Measurements from ENCODE around the gene OR10H5.
"Not testable (repeated sequence)": the region's sequence is repeated elsewhere in the genome, so short reads cannot be mapped to it uniquely, and the experiment has no call there.

The OR10H5 gene

DNA sequence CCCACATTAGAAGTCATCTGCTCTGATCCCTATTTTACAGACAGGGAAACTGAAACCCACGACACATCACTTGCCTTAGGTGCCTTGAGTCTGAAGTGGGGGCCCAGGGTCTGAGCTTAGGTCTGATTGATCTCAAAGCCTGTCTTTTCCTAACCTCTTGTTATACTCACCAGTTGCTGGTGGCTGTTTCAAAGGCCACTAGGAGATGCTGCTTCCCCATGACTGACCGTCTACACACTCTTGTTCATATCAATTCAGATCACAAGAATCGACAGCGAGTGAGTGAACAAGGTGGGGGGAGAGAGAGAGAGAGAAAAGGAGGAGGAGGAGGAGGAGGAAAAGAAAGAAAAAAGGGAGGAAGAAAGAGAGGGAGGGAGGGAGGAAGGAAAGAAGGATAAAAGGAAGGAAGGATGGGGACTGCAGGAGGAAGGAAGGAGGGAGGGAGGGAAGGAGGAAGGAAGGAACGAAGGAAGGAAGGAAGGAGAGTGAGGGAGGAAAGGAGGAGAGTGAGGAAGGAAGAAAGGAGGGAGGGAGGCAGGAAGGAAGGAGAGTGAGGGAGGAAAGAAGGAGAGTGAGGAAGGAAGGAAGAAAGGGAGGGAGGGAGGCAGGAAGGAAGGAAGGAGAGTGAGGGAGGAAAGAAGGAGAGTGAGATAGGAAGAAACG is 24.7 kb downstream of the OR10H5 start:
- peak in 1 of 2 donors; percentile 16 for DNase-seq (ENCODE audit: low read depth in 2 of 2)

DNA sequence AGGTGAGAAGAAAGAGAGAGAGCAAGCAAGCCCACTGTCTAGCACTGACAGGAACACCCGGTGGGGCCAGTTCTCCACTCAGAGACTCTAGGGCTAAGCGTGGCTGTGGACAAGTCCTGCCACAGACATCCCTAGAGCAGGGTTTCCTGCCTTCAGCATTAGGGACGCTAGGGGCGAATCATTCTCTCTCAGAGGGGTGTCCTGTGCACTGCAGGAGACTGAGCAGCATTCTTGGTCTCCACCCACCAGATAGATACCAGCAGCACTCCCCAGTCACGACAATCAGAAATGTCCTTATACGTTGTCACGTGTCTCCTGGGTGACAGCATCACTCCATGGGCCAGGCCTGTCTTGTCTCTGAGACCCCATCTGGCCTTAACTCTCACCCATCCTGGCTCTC is 26.5 kb downstream of the OR10H5 start:
- no peak for DNase-seq (ENCODE audit: low read depth in 2 of 2)

DNA sequence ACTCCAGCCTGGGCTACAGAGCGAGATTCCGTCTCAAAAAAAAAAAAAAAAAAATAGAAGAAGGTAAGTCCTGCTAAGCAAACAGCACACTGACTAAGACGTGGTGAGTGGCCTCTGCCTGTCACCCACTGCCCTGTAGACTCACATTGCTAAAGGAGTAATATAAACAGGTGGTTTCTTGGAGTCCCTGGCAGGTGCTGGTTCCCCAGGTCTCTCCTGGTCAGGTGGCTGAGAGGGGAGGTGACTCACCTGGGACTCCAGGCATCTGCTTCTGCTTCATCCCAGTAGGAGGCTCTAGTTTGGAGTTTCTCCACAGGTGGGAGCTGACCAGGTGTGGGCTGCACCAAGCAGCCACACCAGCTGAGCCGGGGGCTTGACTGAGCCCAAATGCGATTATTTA is 27.8 kb downstream of the OR10H5 start, which contains the start of gene OR10H1:
OR10H1 (minus strand) TSS at position 359 of the 400 bp plus-strand sequence. CDS start 7,627 bp downstream, outside the sequence.
- DNase-seq (ENCODE audit: low read depth in 2 of 2), result no peak

DNA sequence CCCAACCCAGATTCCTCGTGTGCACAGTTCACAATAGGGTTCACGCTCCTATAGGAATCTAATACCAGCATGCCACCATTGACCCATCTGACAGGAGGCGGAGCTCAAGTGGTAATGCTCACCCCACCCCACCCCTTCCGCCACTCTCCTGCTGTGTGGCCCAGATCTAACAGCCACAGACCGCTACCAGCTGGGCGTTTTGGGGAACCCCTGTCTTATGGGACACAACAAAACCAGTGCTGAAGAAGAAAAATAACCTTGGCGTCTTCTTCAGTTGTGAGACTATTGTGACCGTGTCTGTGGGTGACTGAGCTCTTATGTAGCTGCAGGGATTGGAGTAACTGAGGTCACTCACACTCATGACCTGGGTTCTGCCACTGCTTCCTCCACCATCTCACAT is 33.2 kb downstream of the OR10H5 start:
- no peak for DNase-seq (ENCODE audit: low read depth in 2 of 2)

DNA sequence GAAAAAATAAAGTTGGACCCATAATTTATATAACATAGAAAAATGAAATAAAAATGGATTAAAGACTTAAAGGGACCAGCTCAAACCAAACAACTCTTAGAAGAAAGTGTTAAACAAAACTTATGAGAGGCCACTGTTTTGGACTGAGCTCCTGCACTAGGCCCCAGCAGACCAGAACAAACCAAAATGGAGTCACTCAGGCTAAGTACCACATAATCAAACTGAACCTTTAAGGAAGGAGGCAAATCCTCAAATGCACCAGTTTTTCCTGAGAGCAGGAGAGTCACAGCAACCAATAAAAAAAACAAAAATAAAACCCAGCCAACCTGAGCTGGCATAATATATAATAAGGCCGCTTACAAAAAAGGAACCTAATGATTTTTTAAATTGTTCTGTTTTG is 38.3 kb downstream of the OR10H5 start:
- no peak for DNase-seq (ENCODE audit: low read depth in 2 of 2)

DNA sequence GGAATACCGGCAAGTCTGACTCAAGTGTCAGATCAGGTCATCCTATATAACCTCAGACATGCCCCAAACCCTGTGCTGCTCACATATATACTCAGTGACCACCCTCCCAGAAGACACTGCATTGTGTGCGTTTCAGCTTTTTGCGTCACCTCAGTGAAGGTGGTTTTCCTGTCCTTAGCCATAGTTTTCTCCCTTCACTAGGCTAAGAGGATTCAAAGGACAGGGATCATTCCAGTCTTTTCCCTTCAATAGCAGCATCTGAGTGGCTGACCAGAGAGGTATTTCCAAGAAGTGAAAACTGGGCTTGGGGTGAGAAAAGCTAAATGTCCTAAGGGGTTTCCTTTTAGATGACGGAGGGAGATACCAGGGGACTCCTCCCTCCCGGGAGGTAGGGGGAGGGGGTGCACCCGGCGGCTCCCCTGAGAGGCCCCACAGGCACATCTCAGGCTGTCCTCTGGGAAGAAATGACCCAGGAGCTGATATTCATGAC is 40.7 kb downstream of the OR10H5 start:
- DNase-seq (ENCODE audit: low read depth in 2 of 2), result no peak

DNA sequence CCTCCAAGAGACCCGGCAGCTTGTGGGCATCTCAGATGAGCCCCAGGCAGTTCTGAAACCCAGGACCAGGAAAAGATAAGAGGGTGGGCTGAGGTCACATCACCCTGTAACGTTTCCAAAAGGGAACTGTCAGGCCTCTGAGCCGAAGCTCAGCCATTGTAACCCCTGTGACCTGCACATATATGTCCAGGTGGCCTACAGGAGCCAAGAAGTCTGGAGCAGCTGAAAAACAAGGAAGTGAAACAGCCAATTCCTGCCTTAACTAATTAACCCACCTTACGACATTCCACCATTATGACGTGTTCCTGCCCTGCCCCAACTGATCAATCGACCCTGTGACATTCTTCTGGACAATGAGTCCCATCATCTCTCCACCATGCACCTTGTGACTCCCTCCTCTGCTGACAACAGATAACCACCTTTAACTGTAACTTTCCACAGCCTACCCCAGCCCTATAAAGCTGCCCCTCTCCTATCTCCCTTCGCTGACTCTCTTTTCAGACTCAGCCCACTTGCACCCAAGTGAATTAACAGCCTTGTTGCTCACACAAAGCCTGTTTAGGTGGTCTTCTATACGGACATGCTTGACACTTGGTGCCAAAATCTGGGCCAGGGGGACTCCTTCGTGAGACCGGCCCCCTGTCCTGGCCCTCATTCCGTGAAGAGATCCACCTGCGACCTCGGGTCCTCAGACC is 41.3 kb downstream of the OR10H5 start:
- DNase-seq (ENCODE audit: low read depth in 2 of 2), result not testable (repeated sequence)

DNA sequence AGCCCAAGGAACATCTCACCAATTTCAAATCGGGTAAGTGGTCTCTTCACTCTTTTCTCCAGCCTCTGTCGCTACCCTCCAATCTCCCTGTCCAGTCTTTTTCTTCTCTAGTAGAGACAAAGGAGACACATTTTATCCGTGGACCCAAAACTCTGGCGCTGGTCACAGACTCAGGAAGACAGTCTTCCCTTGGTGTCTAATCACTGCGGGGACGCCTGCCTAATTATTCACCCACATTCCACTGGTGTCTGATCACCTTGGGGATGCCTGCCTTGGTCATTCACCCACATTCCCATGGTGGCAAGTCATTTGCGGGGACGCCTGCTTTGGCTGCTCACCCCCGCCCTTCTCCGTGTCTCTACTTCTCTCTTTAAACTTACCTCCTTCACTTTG is 41.8 kb downstream of the OR10H5 start:
- DNase-seq (ENCODE audit: low read depth in 2 of 2), result no peak

DNA sequence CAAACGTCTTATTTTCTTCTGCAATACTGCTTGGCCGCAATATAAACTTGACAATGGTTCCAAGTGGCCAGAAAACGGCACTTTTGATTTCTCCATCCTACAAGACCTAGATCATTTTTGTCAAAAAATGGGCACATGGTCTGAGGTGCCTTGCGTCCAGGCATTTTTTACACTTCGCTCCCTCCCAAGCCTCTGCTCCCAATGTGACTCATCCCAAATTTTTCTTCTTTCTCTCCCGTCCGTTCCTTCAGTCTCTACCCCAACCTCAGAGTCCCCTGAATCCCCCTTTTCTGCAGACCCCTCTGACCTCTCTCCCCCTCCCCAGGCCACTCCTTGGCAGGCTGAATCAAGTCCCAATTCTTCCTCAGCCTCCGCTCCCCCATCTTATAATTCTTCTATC is 42.3 kb downstream of the OR10H5 start:
- no peak for DNase-seq (ENCODE audit: low read depth in 2 of 2)

DNA sequence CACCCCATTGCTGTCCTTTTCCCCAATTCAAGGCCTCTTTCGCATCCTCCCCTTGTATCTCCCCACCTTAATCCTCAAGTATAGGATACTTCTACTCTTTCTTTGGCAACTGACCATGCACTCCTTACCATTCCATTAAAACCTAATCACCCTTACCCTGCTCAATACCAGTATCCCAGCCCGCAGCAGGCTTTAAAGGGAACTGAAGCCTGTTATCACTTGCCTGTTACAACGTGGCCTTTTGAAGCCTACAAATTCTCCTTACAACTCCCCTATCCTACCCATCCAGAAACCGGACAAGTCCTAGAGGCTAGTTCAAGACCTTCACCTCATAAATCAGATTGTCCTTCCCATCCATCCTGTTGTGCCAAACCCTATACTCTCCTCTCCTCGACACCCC is 44.2 kb downstream of the OR10H5 start:
- no peak for DNase-seq (ENCODE audit: low read depth in 2 of 2)

DNA sequence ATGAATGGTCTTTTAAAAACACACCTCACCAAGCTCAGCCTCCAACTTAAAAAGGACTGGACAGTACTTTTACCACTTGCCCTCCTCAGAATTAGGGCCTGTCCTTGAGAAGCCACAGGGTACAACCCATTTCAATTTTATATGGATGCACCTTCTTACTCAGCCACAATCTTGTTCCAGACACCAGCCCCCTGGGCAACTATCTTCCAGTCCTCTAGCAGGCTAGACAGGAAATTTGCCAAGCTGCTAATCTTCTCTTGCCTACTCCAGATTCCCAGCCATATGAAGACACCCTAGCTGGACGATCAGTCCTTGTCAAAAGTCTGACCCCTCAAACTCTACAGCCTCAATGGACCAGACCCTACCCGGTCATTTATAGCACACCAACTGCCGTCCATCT is 46.8 kb downstream of the OR10H5 start:
- DNase-seq (ENCODE audit: low read depth in 2 of 2), result not testable (repeated sequence)

DNA sequence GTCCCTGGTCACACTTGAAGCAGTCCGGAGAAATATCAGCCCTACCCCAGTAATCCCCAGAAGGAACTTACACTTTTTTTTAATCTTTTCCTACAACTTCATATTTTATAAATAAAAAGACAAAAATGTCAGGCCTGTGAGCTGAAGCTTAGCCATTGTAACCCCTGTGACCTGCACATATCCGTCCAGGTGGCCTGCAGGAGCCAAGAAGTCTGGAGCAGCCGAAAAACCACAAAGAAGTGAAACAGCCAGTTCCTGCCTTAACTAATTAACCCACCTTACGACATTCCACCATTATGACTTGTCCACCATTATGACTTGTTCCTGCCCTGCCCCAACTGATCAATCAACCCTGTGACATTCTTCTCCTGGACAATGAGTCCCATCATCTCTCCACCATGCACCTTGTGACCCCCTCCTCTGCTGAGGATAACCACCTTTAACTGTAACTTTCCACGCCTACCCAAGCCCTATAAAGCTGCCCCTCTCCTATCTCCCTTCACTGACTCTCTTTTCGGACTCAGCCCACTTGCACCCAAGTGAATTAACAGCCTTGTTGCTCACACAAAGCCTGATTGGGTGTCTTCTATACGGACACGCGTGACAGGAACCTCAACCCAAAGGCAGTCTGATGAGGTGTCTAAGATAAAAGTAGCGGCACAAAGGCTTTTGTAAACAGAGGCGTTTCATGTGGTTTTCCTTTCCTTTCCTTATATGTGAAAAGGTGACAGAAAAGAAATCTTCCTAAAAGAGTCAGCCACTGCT is 48.3 kb downstream of the OR10H5 start:
- peak in 1 of 2 donors; percentile 30 for DNase-seq (ENCODE audit: low read depth in 2 of 2)

DNA sequence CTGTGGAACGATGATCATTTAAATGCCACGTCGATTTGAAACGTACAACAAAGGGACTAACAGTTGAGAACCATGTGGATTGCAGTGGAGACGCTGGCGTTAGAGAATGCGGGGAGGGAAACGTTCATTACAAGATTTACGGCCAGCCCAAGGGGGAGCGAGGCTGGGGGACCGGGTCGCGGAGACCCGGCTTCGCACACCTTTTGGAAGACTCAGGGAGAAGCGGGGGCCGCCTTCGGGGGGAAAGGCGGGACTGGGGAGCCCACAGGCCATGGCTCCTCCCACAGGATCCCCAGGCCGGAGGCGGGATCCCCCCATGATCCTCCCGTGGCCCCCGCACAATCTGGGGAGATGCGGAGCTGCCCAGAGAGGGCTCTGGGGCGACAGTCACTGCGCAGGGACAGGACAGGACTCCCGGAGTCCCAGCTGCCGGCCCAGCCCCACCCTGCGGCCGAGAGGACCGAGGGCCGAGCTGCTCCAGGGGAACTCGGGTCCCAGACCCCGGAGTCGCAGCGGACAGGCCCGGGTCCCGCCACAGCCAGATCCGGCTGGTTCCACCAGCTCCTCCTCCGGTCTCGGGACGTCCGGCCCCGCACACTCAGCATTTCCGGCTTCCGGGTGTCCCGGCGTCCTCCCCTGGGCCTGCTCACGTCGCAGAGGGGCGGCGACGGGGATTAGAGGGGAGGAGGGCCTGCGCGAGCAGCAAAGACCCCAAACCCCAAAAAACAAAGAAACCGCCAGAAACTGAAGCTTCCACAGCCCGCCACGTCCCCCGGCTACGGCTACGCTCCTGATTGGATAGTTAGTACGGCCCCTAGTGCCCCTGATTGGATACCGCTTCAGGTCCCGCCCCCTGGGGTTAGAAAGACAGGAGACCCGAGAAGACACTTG is 49.1 kb downstream of the OR10H5 start:
- DNase-seq (ENCODE audit: low read depth in 2 of 2), result peak; percentile 84 to 91

DNA sequence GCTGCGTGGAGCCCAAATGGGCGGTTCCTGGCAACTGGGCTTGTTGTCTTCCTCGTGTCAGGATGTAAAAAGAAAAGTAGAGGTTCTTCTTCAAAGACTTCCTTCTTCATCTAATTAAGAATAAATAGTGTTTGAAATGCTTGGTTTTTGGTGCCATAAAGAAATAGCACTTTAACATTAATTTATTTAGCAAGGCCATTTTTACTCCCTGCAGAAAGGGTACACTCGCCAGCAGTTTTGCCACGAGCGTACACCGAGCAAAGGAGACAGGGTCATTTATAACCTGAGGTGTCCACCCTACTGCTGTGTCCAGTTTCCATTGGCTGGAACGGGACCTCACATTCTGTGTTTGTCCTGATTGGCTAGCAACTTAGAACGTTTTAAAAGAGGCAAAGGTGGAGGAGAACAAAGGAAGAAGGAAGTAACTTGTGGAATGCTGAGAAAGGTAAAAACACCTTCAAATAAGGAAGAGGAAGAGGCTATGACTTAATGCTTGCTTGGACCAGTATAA is 49.8 kb downstream of the OR10H5 start:
- no peak for DNase-seq (ENCODE audit: low read depth in 2 of 2)

DNA sequence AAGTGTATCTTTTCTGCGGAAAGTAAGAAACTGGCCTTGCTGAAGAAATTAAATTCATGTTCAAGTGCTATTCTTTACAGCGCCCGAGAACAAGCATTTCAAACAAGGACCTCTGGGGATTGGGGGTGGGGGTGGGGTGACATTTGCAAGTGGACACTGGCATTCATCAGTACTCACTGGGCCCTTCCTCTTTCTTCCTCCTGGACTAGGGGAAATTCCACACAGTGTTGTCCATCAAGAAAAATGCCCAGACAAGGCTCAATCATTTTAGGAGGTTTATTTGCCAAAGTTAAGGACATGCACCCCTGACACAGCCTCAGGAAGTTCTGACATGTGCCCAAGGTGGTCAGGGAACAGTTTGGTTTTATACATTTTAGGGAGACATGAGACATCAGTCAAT is 50.9 kb downstream of the OR10H5 start:
- no peak for DNase-seq (ENCODE audit: low read depth in 2 of 2)

DNA sequence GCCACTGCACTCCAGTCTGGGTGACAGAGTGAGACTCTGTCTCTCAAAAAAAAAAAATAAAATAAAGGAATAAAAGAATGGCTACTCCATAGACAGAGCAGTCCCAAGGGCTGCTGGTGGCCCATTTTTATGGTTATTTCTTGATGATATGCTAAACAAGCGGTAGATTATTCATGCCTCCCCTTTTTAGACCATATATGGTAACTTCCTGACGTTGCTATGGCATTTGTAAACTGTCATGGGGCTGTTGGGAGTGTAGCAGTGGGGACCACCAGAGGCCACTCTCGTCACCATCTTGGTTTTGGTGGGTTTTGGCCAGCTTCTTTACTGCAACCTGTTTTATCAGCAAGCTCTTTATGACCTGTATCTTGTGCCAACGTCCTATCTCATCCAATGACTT is 52.4 kb downstream of the OR10H5 start:
- DNase-seq (ENCODE audit: low read depth in 2 of 2), result not testable (repeated sequence)

DNA sequence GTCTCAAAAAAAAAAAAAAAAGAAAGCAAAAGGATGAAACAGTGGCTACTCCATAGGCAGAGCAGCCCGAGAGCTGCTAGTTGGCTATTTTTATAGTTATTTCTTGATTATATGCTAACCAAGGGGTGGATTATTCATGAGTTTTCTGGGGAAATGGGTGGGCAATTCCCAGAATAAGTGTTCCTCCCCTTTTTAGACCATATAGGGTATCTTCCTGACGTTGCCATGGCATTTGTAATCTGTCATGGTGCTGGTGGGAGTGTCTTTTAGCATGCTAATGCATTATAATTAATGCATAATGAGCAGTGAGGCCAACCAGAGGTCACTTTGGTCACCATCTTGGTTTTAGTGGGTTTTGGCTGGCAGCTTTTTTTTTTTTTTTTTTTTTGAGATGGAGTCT is 53.4 kb downstream of the OR10H5 start:
- DNase-seq (ENCODE audit: low read depth in 2 of 2), result no peak

DNA sequence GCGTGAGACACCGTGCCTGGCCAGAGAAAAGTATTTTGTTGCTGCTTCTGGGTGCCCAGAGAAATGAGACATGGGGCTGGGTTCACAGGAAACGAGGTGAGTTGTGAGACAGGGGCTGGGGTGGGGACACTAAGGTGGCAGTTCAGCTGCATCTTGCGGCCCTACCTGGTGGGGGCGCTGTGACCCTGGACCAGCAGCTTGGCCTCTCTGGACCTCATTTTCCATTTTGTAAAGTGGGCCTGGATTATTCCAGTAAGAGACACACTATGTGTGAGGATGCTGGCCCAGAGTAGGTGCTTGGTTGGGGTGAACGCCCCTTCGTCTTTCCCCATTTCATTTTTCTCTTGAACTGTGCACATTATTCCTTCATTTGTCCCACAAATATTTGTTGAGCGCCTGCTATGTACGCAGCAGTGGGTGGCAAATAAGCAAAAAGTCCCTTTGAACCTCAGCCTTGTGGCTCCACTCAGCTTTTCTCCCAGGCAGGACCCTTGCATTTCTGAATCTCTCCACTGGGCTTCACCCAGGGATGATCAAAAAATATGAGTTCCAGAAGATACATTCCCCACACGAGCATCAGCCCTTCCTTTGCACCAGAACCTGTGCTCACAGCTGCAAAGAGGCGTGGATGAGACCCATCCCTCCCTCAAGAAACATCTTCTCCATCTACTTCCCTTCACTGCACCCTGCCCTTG is 54.6 kb downstream of the OR10H5 start:
- no peak for DNase-seq (ENCODE audit: low read depth in 2 of 2)

DNA sequence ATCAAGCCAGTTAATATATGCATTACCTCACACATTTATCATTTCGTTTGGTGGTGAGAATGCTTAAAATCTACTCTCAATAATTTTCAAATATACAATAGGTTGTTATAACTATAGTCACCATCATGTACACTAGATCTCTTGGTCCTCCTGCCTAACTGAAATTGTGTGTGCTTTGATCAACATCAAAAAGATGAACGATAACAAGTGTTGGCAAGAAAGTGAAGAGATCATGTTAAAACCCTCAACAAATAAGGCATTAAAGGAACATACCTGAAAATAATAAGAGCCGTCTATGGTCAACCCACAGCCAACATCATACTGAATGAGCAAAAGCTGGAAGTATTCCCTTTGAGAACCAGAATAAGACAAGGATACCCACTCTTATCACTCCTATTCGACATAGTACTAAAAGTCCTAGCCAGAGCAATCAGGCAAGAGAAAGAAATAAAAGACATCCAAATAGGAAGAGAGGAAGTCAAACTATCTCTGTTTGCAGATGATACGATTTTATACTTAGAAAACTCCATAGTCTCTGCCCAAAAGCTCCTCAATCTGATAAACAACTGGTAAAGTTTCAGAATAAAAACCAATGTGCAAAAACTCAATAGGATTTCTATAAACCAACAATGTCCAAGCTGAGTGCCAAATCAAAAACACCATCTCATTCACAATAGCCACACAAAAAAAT is 55.9 kb downstream of the OR10H5 start:
- DNase-seq (ENCODE audit: low read depth in 2 of 2), result no peak

DNA sequence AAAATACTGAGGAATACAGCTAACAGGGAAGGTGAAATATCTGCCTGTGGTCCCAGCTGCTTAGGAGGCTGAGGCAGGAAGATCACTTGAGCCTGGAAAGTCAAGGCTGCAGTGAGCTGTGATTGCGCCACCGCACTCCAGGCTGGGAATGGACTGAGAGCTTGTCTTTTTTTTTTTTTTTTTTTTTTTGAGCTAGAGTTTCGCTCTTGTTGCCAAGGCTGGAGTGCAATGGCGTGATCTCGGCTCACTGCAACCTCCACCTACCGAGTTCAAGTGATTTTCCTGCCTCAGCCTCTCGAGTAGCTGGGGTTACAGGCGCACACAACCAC is 56.4 kb downstream of the OR10H5 start:
- not testable (repeated sequence) for DNase-seq (ENCODE audit: low read depth in 2 of 2)
